Stimulated activated CD8-positive, alpha-beta memory T cell treated with anti-CD3 and anti-CD28 coated beads, Interleukin-12 subunit alpha, Interleukin-12 subunit beta, amount 100 ng/mL, for 1 hour (primary cell): Measurements from ENCODE around the gene SPG11.

Experiments used
- DNase-seq: peaks from one replicate; pipeline ENCODE4 v3.0.0-alpha.2; 2020; ENCODE audit warnings: low read depth

Gene SPG11

DNA sequence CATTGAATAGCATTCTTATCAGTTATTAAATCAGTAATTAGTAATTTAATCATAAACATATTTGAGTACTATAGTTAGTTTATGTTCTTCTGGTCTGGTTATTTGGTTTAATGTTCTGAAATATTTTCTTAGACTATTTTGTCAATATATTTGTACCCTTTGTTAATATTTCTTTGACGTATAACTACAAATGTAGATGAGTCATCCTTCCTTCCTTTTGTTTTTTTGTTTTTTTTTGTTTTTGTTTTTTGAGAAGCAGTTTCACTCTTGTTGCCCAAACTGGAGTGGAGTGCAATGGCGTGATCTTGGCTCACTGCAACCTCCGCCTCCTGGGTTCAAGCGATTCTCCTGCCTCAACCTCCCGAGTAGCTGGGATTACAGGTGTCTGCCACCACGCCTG, 143.9 kb downstream of the SPG11 start:
- no peak for DNase-seq

DNA sequence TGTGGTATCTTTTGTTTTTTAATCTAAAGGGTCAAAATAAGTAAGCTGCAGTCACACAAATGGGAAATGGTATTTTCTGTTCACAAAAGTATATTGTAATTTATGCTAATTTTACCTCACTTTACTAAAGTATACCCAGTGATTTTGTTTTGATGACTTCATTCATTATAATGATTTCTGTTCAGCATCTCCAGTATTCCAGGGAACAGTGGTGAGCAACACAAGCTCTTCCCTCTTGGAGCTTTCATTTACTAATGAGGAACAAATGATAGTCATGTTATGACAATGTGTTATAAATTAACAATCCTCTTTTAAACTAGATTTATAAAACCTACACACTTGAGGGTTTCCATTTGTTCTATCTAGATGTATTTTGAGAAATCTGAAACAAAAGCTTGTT, 147.0 kb downstream of the SPG11 start:
- DNase-seq = no peak
